Mesendoderm (in vitro differentiated cells): ENCODE results near the gene ZC3H12D.

Experiments
- DNase-seq: peaks from one replicate; pipeline ENCODE4 v3.0.0; 2013
- H2AK5ac ChIP-seq: 2 replicates; pipeline ENCODE4 v1.6.1; 2013; ENCODE audit warnings: low read length, inconsistent platforms
- H2BK120ac ChIP-seq: 2 replicates; pipeline ENCODE4 v1.6.1; 2013; ENCODE audit warnings: low read depth, mild to moderate bottlenecking, low read length, moderate library complexity, mixed read lengths
- H2BK15ac ChIP-seq: replicated peaks from 2 replicates; pipeline ENCODE4 v1.6.1; 2013; ENCODE audit warnings: low read depth, mild to moderate bottlenecking, moderate library complexity
- H2BK5ac ChIP-seq: 2 replicates; pipeline ENCODE4 v1.6.1; 2013; ENCODE audit warnings: low read length, inconsistent platforms
- H3K18ac ChIP-seq: 2 replicates; pipeline ENCODE4 v1.6.1; 2013; ENCODE audit warnings: mild to moderate bottlenecking, low read length, mixed read lengths
- H3K23ac ChIP-seq: one replicate; pipeline ENCODE4 v1.6.1; 2013; ENCODE audit warnings: low read length
- H3K27ac ChIP-seq: 2 replicates; pipeline ENCODE4 v1.5.1; 2013; ENCODE audit warnings: low read depth, mild to moderate bottlenecking, inconsistent platforms, low read length, moderate library complexity
- H3K27me3 ChIP-seq: 2 replicates; pipeline ENCODE4 v1.6.1; 2013; ENCODE audit warnings: low read length, control low read depth, mild to moderate bottlenecking, inconsistent platforms; ENCODE audit not compliant: insufficient read depth, poor library complexity
- H3K36me3 ChIP-seq: 2 replicates; pipeline ENCODE4 v1.6.1; 2013; ENCODE audit warnings: low read length, inconsistent platforms; ENCODE audit not compliant: control insufficient read depth, insufficient read depth
- H3K4ac ChIP-seq: one replicate; pipeline ENCODE4 v1.6.1; 2013; ENCODE audit warnings: low read depth, mild to moderate bottlenecking, low read length, moderate library complexity
- H3K4me1 ChIP-seq: 2 replicates; pipeline ENCODE4 v1.6.1; 2013; ENCODE audit warnings: low read depth, low read length, inconsistent platforms; ENCODE audit not compliant: control insufficient read depth
- H3K4me2 ChIP-seq: 2 replicates; pipeline ENCODE4 v1.6.1; 2013; ENCODE audit warnings: low read length
- H3K4me3 ChIP-seq: 2 replicates; pipeline ENCODE4 v1.5.1; 2013; ENCODE audit warnings: mild to moderate bottlenecking, low read length
- H3K56ac ChIP-seq: one replicate; pipeline ENCODE4 v1.6.1; 2013; ENCODE audit warnings: low read length
- H3K79me1 ChIP-seq: 2 replicates; pipeline ENCODE4 v1.6.1; 2013; ENCODE audit warnings: low read length, inconsistent platforms
- H3K79me2 ChIP-seq: 2 replicates; pipeline ENCODE4 v1.6.1; 2013; ENCODE audit warnings: mild to moderate bottlenecking, low read length; ENCODE audit not compliant: control insufficient read depth, insufficient read depth
- H3K9ac ChIP-seq: 2 replicates; pipeline ENCODE4 v1.6.1; 2013; ENCODE audit warnings: low read length, inconsistent platforms
- H4K5ac ChIP-seq: one replicate; pipeline ENCODE4 v1.6.1; 2013; ENCODE audit warnings: low read length
- H4K8ac ChIP-seq: one replicate; pipeline ENCODE4 v1.6.1; 2013; ENCODE audit warnings: low read depth, mild to moderate bottlenecking, control low read depth, low read length, moderate library complexity
- WGBS: extraction: QIAGEN DNeasy Blood & Tissue Kit; methylation state at CpG from one replicate; pipeline ENCODE4 v1.1.7; 2013; ENCODE audit warnings: low lambda C conversion rate, missing lambda C conversion rate; ENCODE audit not compliant: insufficient coverage; ENCODE audit errors: extremely low coverage; 5-methylcytosine and 5-hydroxymethylcytosine counted together

The ZC3H12D gene

GRCh38 chr6:149428606-149429005, 56.2 kb downstream of the ZC3H12D start:
- no peak overlapping the region for H2BK120ac ChIP-seq
- H2AK5ac ChIP-seq, result no peak overlapping the region
- H2BK15ac ChIP-seq, result no peak overlapping the region
- H3K79me1 ChIP-seq, result no peaks in the 10 kb centered on the region
- no peak overlapping the region for H3K27ac ChIP-seq
- H3K4ac ChIP-seq, result no peak overlapping the region
- H4K5ac ChIP-seq, result no peak overlapping the region
- no peak overlapping the region for H4K8ac ChIP-seq
- no peaks in the 10 kb centered on the region for H3K36me3 ChIP-seq
- no peak overlapping the region for H2BK5ac ChIP-seq
- no peak overlapping the region for H3K23ac ChIP-seq
- no peaks in the 10 kb centered on the region for H3K79me2 ChIP-seq
- no peak overlapping the region for H3K56ac ChIP-seq
- no peak overlapping the region for H3K4me2 ChIP-seq
- H3K27me3 ChIP-seq, result no peaks in the 10 kb centered on the region
- DNase-seq, result no peak
- H3K18ac ChIP-seq, result no peak overlapping the region
- no peak overlapping the region for H3K9ac ChIP-seq
- H3K4me3 ChIP-seq, result no peak overlapping the region
- no CpG with 5 or more reads among the region's 4 CpGs for WGBS
- no peaks in the 10 kb centered on the region for H3K4me1 ChIP-seq

- no CpG with 5 or more reads among the region's 5 CpGs for WGBS
- no peaks in the 10 kb centered on the region for H3K4me1 ChIP-seq
- H2BK5ac ChIP-seq, result no peak overlapping the region
- no peak overlapping the region for H3K27ac ChIP-seq
- no peak overlapping the region for H2BK15ac ChIP-seq
- H3K36me3 ChIP-seq, result no peaks in the 10 kb centered on the region
- H3K4me3 ChIP-seq, result no peak overlapping the region
- no peaks in the 10 kb centered on the region for H3K27me3 ChIP-seq
- H2AK5ac ChIP-seq, result no peak overlapping the region
- no peak overlapping the region for H3K4me2 ChIP-seq
- H3K23ac ChIP-seq, result no peak overlapping the region
- no peak overlapping the region for H3K18ac ChIP-seq
- no peak overlapping the region for H3K4ac ChIP-seq
- no peak overlapping the region for H3K56ac ChIP-seq
- no peak overlapping the region for H2BK120ac ChIP-seq
- H3K79me2 ChIP-seq, result no peaks in the 10 kb centered on the region
- no peak overlapping the region for H4K5ac ChIP-seq
- no peak for DNase-seq
- no peak overlapping the region for H3K9ac ChIP-seq
- H3K79me1 ChIP-seq, result no peaks in the 10 kb centered on the region
- no peak overlapping the region for H4K8ac ChIP-seq
Measured at GRCh38 chr6:149425754-149426153, 59.1 kb downstream of the ZC3H12D start.

- Histone ChIP-seq H3K27ac (no peak overlapping the region), H3K9ac (no peak overlapping the region), H3K18ac (no peak overlapping the region), H3K56ac (no peak overlapping the region), H3K79me1 (no peaks in the 10 kb centered on the region), H3K4ac (no peak overlapping the region), H2BK120ac (no peak overlapping the region), H2AK5ac (no peak overlapping the region), H3K27me3 (no peaks in the 10 kb centered on the region), H3K4me2 (no peak overlapping the region), H2BK15ac (no peak overlapping the region), H4K8ac (no peak overlapping the region), H3K23ac (no peak overlapping the region), H2BK5ac (no peak overlapping the region), H4K5ac (no peak overlapping the region), H3K4me3 (no peak overlapping the region), H3K79me2 (no peaks in the 10 kb centered on the region), H3K4me1 (no peaks in the 10 kb centered on the region), H3K36me3 (no peaks in the 10 kb centered on the region)
- WGBS, result no CpG with 5 or more reads among the region's 8 CpGs
- no peak for DNase-seq
Measured at GRCh38 chr6:149425224-149425623, 59.6 kb downstream of the ZC3H12D start.

- no peaks in the 10 kb centered on the region for H3K79me2 ChIP-seq
- no peak for DNase-seq
- no peak overlapping the region for H4K8ac ChIP-seq
- H3K79me1 ChIP-seq, result no peaks in the 10 kb centered on the region
- no peak overlapping the region for H2BK5ac ChIP-seq
- no peak overlapping the region for H3K23ac ChIP-seq
- H3K36me3 ChIP-seq, result no peaks in the 10 kb centered on the region
- no peak overlapping the region for H3K4me3 ChIP-seq
- H3K4me1 ChIP-seq, result no peaks in the 10 kb centered on the region
- no peak overlapping the region for H2AK5ac ChIP-seq
- H4K5ac ChIP-seq, result no peak overlapping the region
- no peak overlapping the region for H2BK120ac ChIP-seq
- no peak overlapping the region for H3K18ac ChIP-seq
- H2BK15ac ChIP-seq, result no peak overlapping the region
- no peak overlapping the region for H3K27ac ChIP-seq
- no peak overlapping the region for H3K4me2 ChIP-seq
- H3K56ac ChIP-seq, result no peak overlapping the region
- H3K27me3 ChIP-seq, result no peaks in the 10 kb centered on the region
- no peak overlapping the region for H3K9ac ChIP-seq
- no peak overlapping the region for H3K4ac ChIP-seq
- WGBS, result no CpG with 5 or more reads among the region's 7 CpGs
Measured at GRCh38 chr6:149423964-149424440, 60.8 kb downstream of the ZC3H12D start.

GRCh38 chr6:149422581-149422980, 62.2 kb downstream of the ZC3H12D start:
- H3K4me1 ChIP-seq, result no peaks in the 10 kb centered on the region
- no peak overlapping the region for H3K18ac ChIP-seq
- H3K27me3 ChIP-seq, result no peaks in the 10 kb centered on the region
- H3K4ac ChIP-seq, result no peak overlapping the region
- no peak overlapping the region for H2BK5ac ChIP-seq
- no CpG with 5 or more reads among the region's 4 CpGs for WGBS
- no peaks in the 10 kb centered on the region for H3K79me1 ChIP-seq
- H3K27ac ChIP-seq, result no peak overlapping the region
- H3K23ac ChIP-seq, result no peak overlapping the region
- no peak overlapping the region for H3K4me3 ChIP-seq
- H3K4me2 ChIP-seq, result no peak overlapping the region
- no peak overlapping the region for H3K56ac ChIP-seq
- no peaks in the 10 kb centered on the region for H3K36me3 ChIP-seq
- H2AK5ac ChIP-seq, result no peak overlapping the region
- H3K9ac ChIP-seq, result no peak overlapping the region
- no peak for DNase-seq
- H3K79me2 ChIP-seq, result no peaks in the 10 kb centered on the region
- H2BK120ac ChIP-seq, result no peak overlapping the region
- H4K5ac ChIP-seq, result no peak overlapping the region
- H4K8ac ChIP-seq, result no peak overlapping the region
- H2BK15ac ChIP-seq, result no peak overlapping the region

- no peak overlapping the region for H3K4me3 ChIP-seq
- no peak overlapping the region for H3K18ac ChIP-seq
- H3K27ac ChIP-seq, result no peak overlapping the region
- WGBS, result no CpG with 5 or more reads among the region's 5 CpGs
- no peak overlapping the region for H3K4me2 ChIP-seq
- no peak overlapping the region for H4K5ac ChIP-seq
- H3K27me3 ChIP-seq, result no peaks in the 10 kb centered on the region
- H3K79me2 ChIP-seq, result no peaks in the 10 kb centered on the region
- DNase-seq, result no peak
- no peaks in the 10 kb centered on the region for H3K4me1 ChIP-seq
- H2BK15ac ChIP-seq, result no peak overlapping the region
- no peak overlapping the region for H2BK5ac ChIP-seq
- H3K79me1 ChIP-seq, result no peaks in the 10 kb centered on the region
- no peak overlapping the region for H2BK120ac ChIP-seq
- no peak overlapping the region for H2AK5ac ChIP-seq
- H3K36me3 ChIP-seq, result no peaks in the 10 kb centered on the region
- no peak overlapping the region for H3K56ac ChIP-seq
- H4K8ac ChIP-seq, result no peak overlapping the region
- no peak overlapping the region for H3K9ac ChIP-seq
- H3K23ac ChIP-seq, result no peak overlapping the region
- no peak overlapping the region for H3K4ac ChIP-seq
Measured at GRCh38 chr6:149421132-149421531, 63.7 kb downstream of the ZC3H12D start.
